Measurements from ENCODE around the gene TMPRSS4.

TMPRSS4 gene

GRCh38 chr11:118051136-118051610 is 25.7 kb upstream of the TMPRSS4 start:
- ATAC-seq (ENCODE audit: low read depth) (no peak), DNase-seq (ENCODE audit: low spot score) (no peak)
- Histone ChIP-seq H3K9me3 (ENCODE audit: severe bottlenecking) (no peaks in the 10 kb centered on the region), H3K27me3 (ENCODE audit: insufficient read depth, poor library complexity, severe bottlenecking) (no peaks in the 10 kb centered on the region), H3K27ac (ENCODE audit: poor library complexity, severe bottlenecking) (no peak overlapping the region), H3K4me3 (ENCODE audit: severe bottlenecking) (no peak overlapping the region), H3K36me3 (ENCODE audit: low read depth) (no peaks in the 10 kb centered on the region), H3K4me1 (ENCODE audit: insufficient read depth, poor library complexity, severe bottlenecking) (no peaks in the 10 kb centered on the region)
- TF ChIP-seq, protein P1, sequence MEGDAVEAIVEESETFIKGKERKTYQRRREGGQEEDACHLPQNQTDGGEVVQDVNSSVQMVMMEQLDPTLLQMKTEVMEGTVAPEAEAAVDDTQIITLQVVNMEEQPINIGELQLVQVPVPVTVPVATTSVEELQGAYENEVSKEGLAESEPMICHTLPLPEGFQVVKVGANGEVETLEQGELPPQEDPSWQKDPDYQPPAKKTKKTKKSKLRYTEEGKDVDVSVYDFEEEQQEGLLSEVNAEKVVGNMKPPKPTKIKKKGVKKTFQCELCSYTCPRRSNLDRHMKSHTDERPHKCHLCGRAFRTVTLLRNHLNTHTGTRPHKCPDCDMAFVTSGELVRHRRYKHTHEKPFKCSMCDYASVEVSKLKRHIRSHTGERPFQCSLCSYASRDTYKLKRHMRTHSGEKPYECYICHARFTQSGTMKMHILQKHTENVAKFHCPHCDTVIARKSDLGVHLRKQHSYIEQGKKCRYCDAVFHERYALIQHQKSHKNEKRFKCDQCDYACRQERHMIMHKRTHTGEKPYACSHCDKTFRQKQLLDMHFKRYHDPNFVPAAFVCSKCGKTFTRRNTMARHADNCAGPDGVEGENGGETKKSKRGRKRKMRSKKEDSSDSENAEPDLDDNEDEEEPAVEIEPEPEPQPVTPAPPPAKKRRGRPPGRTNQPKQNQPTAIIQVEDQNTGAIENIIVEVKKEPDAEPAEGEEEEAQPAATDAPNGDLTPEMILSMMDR (IDR thresholded peaks at IDR 0.05; ENCODE audit: poor library complexity, severe bottlenecking) = no peak

GRCh38 chr11:118051611-118052461 is 25.0 kb upstream of the TMPRSS4 start:
- ATAC-seq (ENCODE audit: low read depth) (no peak), DNase-seq (ENCODE audit: low spot score) (no peak)
- TF ChIP-seq, protein P1 (IDR thresholded peaks at IDR 0.05; ENCODE audit: poor library complexity, severe bottlenecking) = no peak
- Histone ChIP-seq H3K4me1 (ENCODE audit: insufficient read depth, poor library complexity, severe bottlenecking) (no peaks in the 10 kb centered on the region), H3K36me3 (ENCODE audit: low read depth) (no peaks in the 10 kb centered on the region), H3K4me3 (ENCODE audit: severe bottlenecking) (no peak overlapping the region), H3K9me3 (ENCODE audit: severe bottlenecking) (no peaks in the 10 kb centered on the region), H3K27ac (ENCODE audit: poor library complexity, severe bottlenecking) (no peak overlapping the region), H3K27me3 (ENCODE audit: insufficient read depth, poor library complexity, severe bottlenecking) (no peaks in the 10 kb centered on the region)

DNA sequence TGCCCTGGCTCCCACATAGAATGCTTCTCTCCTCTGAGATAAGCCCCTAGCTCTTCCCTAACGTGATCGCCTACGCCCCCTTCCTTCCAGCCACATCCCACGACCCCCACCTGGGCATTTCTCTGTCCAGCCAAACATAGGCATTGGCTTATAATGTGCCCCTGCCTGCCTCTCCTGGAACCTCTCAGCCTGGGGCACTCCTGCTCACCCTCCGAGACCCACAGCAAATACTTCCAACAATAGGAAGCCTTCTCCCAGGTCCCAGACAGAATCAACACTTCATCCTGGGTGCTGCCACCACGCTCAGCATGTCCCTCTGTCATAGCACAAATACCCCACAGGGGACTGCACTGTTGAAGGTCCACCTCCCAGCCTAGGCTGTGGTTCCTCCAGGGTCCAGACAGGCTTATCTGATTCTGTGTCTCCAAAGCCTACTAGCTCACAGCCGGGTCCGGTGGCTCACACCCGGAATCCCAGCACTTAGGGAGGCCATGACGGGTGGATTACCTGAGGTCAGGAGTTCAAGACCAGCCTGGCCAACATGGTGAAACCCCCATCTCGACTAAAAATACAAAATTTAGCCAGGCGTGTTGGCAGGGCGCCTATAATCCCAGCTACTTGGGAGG is 24.2 kb upstream of the TMPRSS4 start:
- Histone ChIP-seq H3K27ac (ENCODE audit: poor library complexity, severe bottlenecking) (no peak overlapping the region), H3K36me3 (ENCODE audit: low read depth) (no peaks in the 10 kb centered on the region), H3K27me3 (ENCODE audit: insufficient read depth, poor library complexity, severe bottlenecking) (no peaks in the 10 kb centered on the region), H3K4me1 (ENCODE audit: insufficient read depth, poor library complexity, severe bottlenecking) (no peaks in the 10 kb centered on the region), H3K4me3 (ENCODE audit: severe bottlenecking) (no peak overlapping the region), H3K9me3 (ENCODE audit: severe bottlenecking) (no peaks in the 10 kb centered on the region)
- ATAC-seq (ENCODE audit: low read depth) = no peak
- TF ChIP-seq, protein P1 (IDR thresholded peaks at IDR 0.05; ENCODE audit: poor library complexity, severe bottlenecking) = no peak
- DNase-seq (ENCODE audit: low spot score) = no peak

DNA sequence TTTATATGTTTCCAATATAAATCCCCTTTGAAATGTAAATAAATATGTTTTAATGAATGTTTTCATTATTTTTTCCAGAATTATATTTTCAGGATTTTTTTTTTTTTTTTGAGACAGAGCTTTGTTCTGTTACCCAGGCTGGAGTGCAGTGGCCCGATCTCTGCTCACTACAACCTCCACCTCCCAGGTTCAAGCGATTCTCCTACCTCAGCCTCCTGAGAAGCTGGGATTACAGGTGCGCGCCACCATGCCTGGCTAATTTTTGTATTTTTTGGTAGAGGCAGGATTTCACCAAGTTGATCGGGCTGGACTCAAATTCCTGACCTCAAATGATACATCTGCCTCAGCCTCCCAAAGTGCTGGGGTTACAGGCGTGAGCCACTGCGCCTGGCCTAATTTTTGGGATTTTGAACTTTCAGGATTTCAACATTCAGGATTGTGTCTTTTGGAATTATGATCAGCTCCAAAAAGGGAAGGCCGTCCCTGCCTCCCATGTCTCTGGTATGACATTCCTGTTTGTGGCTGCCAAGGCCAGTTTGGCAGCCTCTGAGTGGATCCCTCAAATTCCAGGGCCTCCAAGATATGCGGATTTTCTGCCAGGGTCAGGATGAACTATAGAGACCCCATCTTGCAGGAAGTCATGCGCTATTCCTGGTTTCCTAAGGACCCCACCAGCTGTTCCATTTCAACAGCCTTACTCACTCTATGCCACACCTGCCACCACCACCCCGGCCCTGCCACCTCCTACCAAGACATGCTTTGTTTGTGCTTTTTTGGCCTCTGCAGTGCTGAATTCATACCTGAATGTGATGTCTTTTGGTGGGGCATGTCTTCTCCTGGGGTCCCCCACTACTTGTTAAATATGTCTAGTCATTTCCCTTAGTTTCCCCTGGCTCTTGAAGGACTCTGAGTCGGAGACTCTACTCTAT is 21.9 kb upstream of the TMPRSS4 start:
- H3K4me3 ChIP-seq (ENCODE audit: severe bottlenecking) = no peak overlapping the region
- DNase-seq (ENCODE audit: low spot score) (no peak), ATAC-seq (ENCODE audit: low read depth) (no peak)
- no peaks in the 10 kb centered on the region for H3K27me3 ChIP-seq (ENCODE audit: insufficient read depth, poor library complexity, severe bottlenecking)
- TF ChIP-seq, protein P1 (IDR thresholded peaks at IDR 0.05; ENCODE audit: poor library complexity, severe bottlenecking) = no peak
- no peak overlapping the region for H3K27ac ChIP-seq (ENCODE audit: poor library complexity, severe bottlenecking)
- H3K9me3 ChIP-seq (ENCODE audit: severe bottlenecking) = no peaks in the 10 kb centered on the region
- no peaks in the 10 kb centered on the region for H3K36me3 ChIP-seq (ENCODE audit: low read depth)
- H3K4me1 ChIP-seq (ENCODE audit: insufficient read depth, poor library complexity, severe bottlenecking) = no peaks in the 10 kb centered on the region
